ENCODE data around the gene AFAP1.

AFAP1 gene

GRCh38 chr4:7721984-7722551 is 217.6 kb downstream of the AFAP1 start:
- Histone ChIP-seq H3K27ac (ENCODE audit: insufficient read depth, low read depth, low read length, poor library complexity, severe bottlenecking) (no peak overlapping the region), H3K27me3 (ENCODE audit: control insufficient read depth, insufficient read depth, low read length, poor library complexity, severe bottlenecking) (peaks cover 19% of the 10 kb centered on the region), H3K4me3 (ENCODE audit: insufficient read depth, low read depth, low read length) (no peak overlapping the region), H3K9me3 (ENCODE audit: control insufficient read depth, low read length) (no peaks in the 10 kb centered on the region), H3K36me3 (ENCODE audit: control insufficient read depth, insufficient read depth, low read length) (no peaks in the 10 kb centered on the region), H3K4me1 (ENCODE audit: control insufficient read depth, insufficient read depth, low read length) (peaks cover 6% of the 10 kb centered on the region)
- WGBS, 2 experiments, result 83 to 84% methylated on average over 13 of the region's 13 CpGs

GRCh38 chr4:7719354-7720174 is 220.1 kb downstream of the AFAP1 start:
- H3K36me3 ChIP-seq (ENCODE audit: control insufficient read depth, insufficient read depth, low read length), result no peaks in the 10 kb centered on the region

GRCh38 chr4:7717946-7718490 is 221.6 kb downstream of the AFAP1 start:
- Histone ChIP-seq H3K4me1 (ENCODE audit: control insufficient read depth, insufficient read depth, low read length) (peaks cover 6% of the 10 kb centered on the region), H3K4me3 (ENCODE audit: insufficient read depth, low read depth, low read length) (no peak overlapping the region), H3K9me3 (ENCODE audit: control insufficient read depth, low read length) (no peaks in the 10 kb centered on the region), H3K36me3 (ENCODE audit: control insufficient read depth, insufficient read depth, low read length) (no peaks in the 10 kb centered on the region), H3K27me3 (ENCODE audit: control insufficient read depth, insufficient read depth, low read length, poor library complexity, severe bottlenecking) (peaks cover 19% of the 10 kb centered on the region), H3K27ac (ENCODE audit: insufficient read depth, low read depth, low read length, poor library complexity, severe bottlenecking) (no peak overlapping the region)
- 58% methylated on average over 24 of the region's 24 CpGs for WGBS, 2 experiments

More at GRCh38 chr4:7719354-7720174, 220.1 kb downstream of the AFAP1 start:
- no peaks in the 10 kb centered on the region for H3K9me3 ChIP-seq (ENCODE audit: control insufficient read depth, low read length)
- H3K4me1 ChIP-seq (ENCODE audit: control insufficient read depth, insufficient read depth, low read length), result peaks cover 6% of the 10 kb centered on the region
- WGBS, 2 experiments, result 32 to 33% methylated on average over 33 of the region's 33 CpGs
- H3K27me3 ChIP-seq (ENCODE audit: control insufficient read depth, insufficient read depth, low read length, poor library complexity, severe bottlenecking), result peaks cover 19% of the 10 kb centered on the region
- no peak overlapping the region for H3K27ac ChIP-seq (ENCODE audit: insufficient read depth, low read depth, low read length, poor library complexity, severe bottlenecking)
- no peak overlapping the region for H3K4me3 ChIP-seq (ENCODE audit: insufficient read depth, low read depth, low read length)

- no peak overlapping the region for H3K4me3 ChIP-seq (ENCODE audit: insufficient read depth, low read depth, low read length)
- no peaks in the 10 kb centered on the region for H3K9me3 ChIP-seq (ENCODE audit: control insufficient read depth, low read length)
- H3K27me3 ChIP-seq (ENCODE audit: control insufficient read depth, insufficient read depth, low read length, poor library complexity, severe bottlenecking), result peaks cover 19% of the 10 kb centered on the region
- WGBS, 2 experiments, result 91 to 97% methylated on average over 11 of the region's 11 CpGs
- peaks cover 6% of the 10 kb centered on the region for H3K4me1 ChIP-seq (ENCODE audit: control insufficient read depth, insufficient read depth, low read length)
- H3K36me3 ChIP-seq (ENCODE audit: control insufficient read depth, insufficient read depth, low read length), result no peaks in the 10 kb centered on the region
- no peak overlapping the region for H3K27ac ChIP-seq (ENCODE audit: insufficient read depth, low read depth, low read length, poor library complexity, severe bottlenecking)
Observed at GRCh38 chr4:7717161-7717560, 222.5 kb downstream of the AFAP1 start.

GRCh38 chr4:7716010-7716721 is 223.5 kb downstream of the AFAP1 start:
- Histone ChIP-seq H3K27me3 (ENCODE audit: control insufficient read depth, insufficient read depth, low read length, poor library complexity, severe bottlenecking) (peaks cover 19% of the 10 kb centered on the region), H3K4me3 (ENCODE audit: insufficient read depth, low read depth, low read length) (no peak overlapping the region), H3K36me3 (ENCODE audit: control insufficient read depth, insufficient read depth, low read length) (no peaks in the 10 kb centered on the region), H3K9me3 (ENCODE audit: control insufficient read depth, low read length) (no peaks in the 10 kb centered on the region), H3K27ac (ENCODE audit: insufficient read depth, low read depth, low read length, poor library complexity, severe bottlenecking) (no peak overlapping the region), H3K4me1 (ENCODE audit: control insufficient read depth, insufficient read depth, low read length) (peaks cover 6% of the 10 kb centered on the region)
- WGBS, 2 experiments, result 80 to 84% methylated on average over 6 of the region's 6 CpGs

GRCh38 chr4:7715271-7716009 is 224.2 kb downstream of the AFAP1 start:
- no peaks in the 10 kb centered on the region for H3K36me3 ChIP-seq (ENCODE audit: control insufficient read depth, insufficient read depth, low read length)
- H3K4me1 ChIP-seq (ENCODE audit: control insufficient read depth, insufficient read depth, low read length), result peaks cover 10% of the 10 kb centered on the region
- peaks cover 19% of the 10 kb centered on the region for H3K27me3 ChIP-seq (ENCODE audit: control insufficient read depth, insufficient read depth, low read length, poor library complexity, severe bottlenecking)
- WGBS, 2 experiments, result 91 to 93% methylated on average over 11 of the region's 11 CpGs
- no peak overlapping the region for H3K4me3 ChIP-seq (ENCODE audit: insufficient read depth, low read depth, low read length)
- no peak overlapping the region for H3K27ac ChIP-seq (ENCODE audit: insufficient read depth, low read depth, low read length, poor library complexity, severe bottlenecking)
- no peaks in the 10 kb centered on the region for H3K9me3 ChIP-seq (ENCODE audit: control insufficient read depth, low read length)

- Histone ChIP-seq H3K9me3 (ENCODE audit: control insufficient read depth, low read length) (no peaks in the 10 kb centered on the region), H3K27ac (ENCODE audit: insufficient read depth, low read depth, low read length, poor library complexity, severe bottlenecking) (no peak overlapping the region), H3K4me1 (ENCODE audit: control insufficient read depth, insufficient read depth, low read length) (peaks cover 14% of the 10 kb centered on the region), H3K4me3 (ENCODE audit: insufficient read depth, low read depth, low read length) (no peak overlapping the region), H3K36me3 (ENCODE audit: control insufficient read depth, insufficient read depth, low read length) (no peaks in the 10 kb centered on the region), H3K27me3 (ENCODE audit: control insufficient read depth, insufficient read depth, low read length, poor library complexity, severe bottlenecking) (peaks cover 14% of the 10 kb centered on the region)
- 100% methylated on average over 1 of the region's 1 CpG for WGBS, 2 experiments
Observed at GRCh38 chr4:7714738-7715137, 224.9 kb downstream of the AFAP1 start.

- Histone ChIP-seq H3K4me3 (ENCODE audit: insufficient read depth, low read depth, low read length) (no peak overlapping the region), H3K27me3 (ENCODE audit: control insufficient read depth, insufficient read depth, low read length, poor library complexity, severe bottlenecking) (peaks cover 8% of the 10 kb centered on the region), H3K27ac (ENCODE audit: insufficient read depth, low read depth, low read length, poor library complexity, severe bottlenecking) (no peak overlapping the region), H3K36me3 (ENCODE audit: control insufficient read depth, insufficient read depth, low read length) (no peaks in the 10 kb centered on the region), H3K9me3 (ENCODE audit: control insufficient read depth, low read length) (no peaks in the 10 kb centered on the region), H3K4me1 (ENCODE audit: control insufficient read depth, insufficient read depth, low read length) (peaks cover 18% of the 10 kb centered on the region)
- 94 to 95% methylated on average over 20 of the region's 20 CpGs for WGBS, 2 experiments
Observed at GRCh38 chr4:7714176-7714575, 225.5 kb downstream of the AFAP1 start.

- 88 to 92% methylated on average over 7 of the region's 7 CpGs for whole genome bisulfite sequencing, 2 experiments
- Histone ChIP-seq H3K36me3 (ENCODE audit: control insufficient read depth, insufficient read depth, low read length) (no peaks in the 10 kb centered on the region), H3K27ac (ENCODE audit: insufficient read depth, low read depth, low read length, poor library complexity, severe bottlenecking) (no peak overlapping the region), H3K9me3 (ENCODE audit: control insufficient read depth, low read length) (no peaks in the 10 kb centered on the region), H3K4me3 (ENCODE audit: insufficient read depth, low read depth, low read length) (no peak overlapping the region), H3K27me3 (ENCODE audit: control insufficient read depth, insufficient read depth, low read length, poor library complexity, severe bottlenecking) (peaks cover 4% of the 10 kb centered on the region), H3K4me1 (ENCODE audit: control insufficient read depth, insufficient read depth, low read length) (peaks cover 22% of the 10 kb centered on the region)
Observed at GRCh38 chr4:7713757-7714156, 225.9 kb downstream of the AFAP1 start.

Measured in ectodermal cell (in vitro differentiated cells).